Measurements from ENCODE around the gene UMAD1.
"Not testable (repeated sequence)": the region's sequence is repeated elsewhere in the genome, so short reads cannot be mapped to it uniquely, and the experiment has no call there.

The UMAD1 gene

DNA sequence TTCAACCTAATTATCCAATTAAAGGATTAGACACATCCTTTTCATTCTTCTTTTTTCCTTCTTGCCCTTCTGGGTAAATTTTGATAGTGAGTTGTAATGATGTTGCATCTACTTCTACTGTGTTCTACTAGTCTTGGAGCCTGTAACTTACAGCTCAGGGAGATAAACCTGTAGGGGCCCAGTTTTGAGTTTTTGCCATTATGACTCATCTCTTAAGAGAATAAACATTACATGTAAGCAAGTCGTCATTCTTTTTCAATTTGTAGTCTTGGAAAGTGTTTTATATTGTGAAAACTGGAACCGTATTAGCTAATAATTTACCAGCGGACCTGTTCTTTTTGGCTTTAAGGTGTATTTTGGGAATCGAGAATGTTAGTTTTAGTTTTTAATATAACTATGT is 167.6 kb downstream of the UMAD1 start:
- DNase-seq: no peak

DNA sequence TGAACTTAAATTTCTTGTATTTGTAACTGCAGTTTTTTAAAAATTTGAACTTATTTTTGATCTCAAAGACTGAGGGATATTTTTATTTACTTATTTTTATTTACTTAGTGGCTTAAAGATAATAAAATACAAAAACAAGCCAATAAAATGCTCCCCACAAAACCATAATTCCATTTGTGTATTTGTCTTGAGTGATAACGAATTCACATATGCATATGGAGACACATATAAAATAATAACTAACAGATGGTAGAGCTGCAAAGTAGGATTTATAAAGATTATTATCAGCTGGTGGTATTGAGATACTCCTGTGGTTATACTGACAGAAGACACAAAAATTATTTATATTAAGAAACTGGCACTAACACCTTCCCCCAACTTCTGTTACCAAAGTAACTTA is 168.1 kb downstream of the UMAD1 start:
- no peak for DNase-seq

DNA sequence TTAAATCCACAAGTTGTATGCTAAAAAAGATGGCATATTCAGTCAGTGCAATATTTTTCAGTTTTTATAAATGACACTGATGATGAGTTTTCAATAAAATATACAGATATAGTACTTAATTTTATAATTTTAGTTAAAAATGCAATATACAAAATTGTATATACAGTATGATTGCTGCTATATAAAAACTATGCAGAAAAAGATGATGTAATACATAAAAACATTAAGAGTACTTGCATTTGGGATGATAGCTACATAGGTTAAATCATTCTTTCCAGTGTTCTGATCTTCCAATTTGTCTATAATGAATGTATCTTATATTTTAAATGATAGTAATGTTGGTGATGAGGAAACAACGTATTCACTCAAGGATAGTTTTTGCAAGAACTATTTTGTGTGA is 169.8 kb downstream of the UMAD1 start:
- DNase-seq: no peak

DNA sequence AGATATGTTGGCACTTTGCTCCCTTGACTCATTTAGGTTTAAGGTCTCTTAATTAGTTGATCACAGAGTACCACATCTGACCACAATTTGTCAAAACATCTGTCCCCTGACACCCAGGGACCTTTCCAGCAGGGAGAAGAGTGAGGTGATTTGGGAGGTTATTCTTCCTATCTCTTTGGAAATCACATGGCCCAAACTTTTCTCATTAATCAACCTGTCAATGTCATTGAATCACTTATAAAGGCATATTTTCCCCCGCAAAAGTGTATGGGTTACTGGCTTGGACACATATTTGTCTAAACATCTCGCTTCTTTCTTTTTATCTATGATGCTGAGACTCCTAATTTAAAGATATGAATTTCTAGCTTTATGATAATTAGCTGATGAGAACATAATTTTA is 170.3 kb downstream of the UMAD1 start:
- no peak for DNase-seq

DNA sequence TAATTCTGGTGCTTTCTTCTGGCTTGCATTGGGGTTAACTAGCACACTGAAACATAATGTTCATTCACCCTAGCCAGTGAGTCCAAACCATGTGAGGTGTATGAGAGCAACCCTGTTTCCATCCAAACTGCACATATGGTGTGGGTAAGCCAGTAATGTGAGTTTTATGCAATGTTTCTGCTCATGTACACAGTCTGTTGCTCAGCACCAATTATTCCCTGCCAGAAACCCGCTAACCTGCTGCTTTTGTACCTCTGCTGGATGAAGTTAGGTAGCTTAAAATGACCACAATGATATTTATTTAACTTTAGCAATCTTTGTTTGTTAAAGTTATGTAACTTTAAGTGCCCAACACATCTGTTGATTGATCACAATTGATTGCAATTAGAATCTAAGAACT is 171.6 kb downstream of the UMAD1 start:
- DNase-seq: peak; percentile 5

DNA sequence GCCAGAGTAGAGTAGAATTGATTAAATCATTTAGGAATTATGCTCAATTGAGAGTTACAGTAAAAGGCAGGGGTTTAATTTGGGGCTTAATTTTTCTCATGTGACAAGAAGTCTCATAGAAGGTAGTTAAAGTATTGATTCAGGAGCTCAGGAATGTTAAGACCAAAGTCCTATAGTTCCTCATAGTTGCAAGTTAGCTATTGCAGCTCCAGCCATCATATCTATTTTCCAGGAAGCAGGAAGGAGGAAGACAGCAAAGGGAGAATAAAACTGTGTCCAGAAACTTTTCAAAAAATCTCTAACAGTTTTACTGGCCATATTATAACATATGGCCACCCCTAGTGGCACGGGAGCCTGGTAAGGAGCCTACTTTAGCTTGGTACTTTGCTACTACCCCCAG is 174.8 kb downstream of the UMAD1 start:
- no peak for DNase-seq

DNA sequence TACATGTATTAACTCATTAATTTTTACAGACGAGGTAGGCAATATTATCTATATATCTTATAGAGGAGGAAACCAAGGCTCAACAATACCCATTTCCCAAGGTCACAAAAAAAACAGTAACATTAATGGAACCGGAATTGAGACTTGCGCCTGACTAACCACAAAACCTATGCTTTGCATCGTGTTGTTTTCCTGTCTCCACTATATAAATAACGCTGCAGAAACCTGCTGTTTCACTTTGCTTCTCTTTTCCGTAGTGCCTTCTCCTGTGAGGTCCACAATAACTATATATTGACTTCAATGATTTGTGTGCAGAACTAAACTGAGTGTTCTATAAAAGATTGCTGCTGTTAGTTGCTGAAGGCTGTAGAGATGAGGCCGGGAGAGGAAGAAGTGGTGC is 175.5 kb downstream of the UMAD1 start:
- DNase-seq: peak; percentile 26

DNA sequence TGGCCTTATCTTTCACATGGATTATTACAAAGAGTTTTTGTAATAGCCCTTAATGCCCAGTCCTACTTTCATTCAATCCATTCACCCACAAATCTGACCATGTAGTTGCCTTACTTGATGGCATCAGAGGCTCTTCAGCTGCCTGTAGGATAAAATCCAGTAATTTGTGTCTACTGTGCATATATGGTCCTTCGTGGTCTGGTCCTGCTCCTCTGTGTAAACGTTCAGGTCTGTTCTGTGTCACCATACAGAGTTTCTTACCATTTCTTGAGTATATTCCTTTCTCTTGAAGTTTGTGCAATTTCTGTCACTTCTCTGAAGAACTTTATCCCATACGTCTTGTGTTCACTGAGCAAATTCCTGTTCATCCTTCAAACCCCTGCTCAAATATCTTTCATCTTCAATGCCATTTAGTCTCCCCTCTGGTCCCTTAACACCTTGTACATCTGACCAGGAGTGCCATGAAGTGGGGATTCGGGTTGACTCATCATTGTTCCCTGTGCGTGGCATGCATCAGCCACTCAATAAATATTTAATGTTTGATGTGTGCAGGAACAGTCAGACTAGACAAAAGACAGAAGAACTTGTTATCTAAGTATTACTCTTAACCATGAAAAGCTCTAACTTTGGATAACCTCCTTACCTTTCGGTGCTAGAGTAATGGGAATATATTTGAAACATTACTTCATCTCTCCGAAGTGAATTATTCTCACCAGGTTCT is 176.4 kb downstream of the UMAD1 start:
- no peak for DNase-seq

DNA sequence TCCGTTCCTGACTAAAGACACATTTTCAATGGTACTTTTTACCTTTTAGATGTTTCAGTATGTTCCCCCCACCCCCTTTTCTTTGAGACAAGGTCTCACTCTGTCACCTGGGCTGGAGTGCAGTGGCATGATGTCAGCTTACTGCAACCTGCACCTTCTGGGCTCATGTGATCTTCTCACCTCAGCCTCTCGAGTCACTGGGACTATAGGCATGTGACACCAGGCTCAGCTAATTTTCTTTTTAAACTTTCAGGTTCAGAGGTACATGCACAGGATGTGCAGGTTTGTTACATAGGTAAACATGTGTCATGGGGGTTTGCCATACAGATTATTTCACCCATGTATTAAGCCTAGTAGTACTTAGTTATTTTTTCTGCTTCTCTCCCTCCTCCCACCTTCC is 177.2 kb downstream of the UMAD1 start:
- DNase-seq: no peak

DNA sequence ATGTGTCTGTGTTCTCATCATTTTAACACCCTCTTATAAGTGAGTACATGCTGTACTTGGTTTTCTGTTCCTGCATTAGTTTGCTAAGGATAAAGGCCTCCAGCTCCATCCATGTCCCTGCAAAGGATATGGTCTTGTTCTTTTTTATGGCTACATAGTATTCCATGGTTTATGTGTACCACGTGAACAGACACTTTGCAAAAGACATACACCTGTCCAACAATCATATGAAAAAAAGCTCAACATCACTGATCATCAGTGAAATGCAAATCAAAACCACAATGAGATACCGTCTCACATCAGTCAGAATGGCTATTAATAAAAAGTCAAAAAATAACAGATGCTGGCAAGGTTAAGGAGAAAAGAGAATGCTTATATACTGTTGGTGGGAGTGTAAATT is 177.6 kb downstream of the UMAD1 start:
- DNase-seq: not testable (repeated sequence)

DNA sequence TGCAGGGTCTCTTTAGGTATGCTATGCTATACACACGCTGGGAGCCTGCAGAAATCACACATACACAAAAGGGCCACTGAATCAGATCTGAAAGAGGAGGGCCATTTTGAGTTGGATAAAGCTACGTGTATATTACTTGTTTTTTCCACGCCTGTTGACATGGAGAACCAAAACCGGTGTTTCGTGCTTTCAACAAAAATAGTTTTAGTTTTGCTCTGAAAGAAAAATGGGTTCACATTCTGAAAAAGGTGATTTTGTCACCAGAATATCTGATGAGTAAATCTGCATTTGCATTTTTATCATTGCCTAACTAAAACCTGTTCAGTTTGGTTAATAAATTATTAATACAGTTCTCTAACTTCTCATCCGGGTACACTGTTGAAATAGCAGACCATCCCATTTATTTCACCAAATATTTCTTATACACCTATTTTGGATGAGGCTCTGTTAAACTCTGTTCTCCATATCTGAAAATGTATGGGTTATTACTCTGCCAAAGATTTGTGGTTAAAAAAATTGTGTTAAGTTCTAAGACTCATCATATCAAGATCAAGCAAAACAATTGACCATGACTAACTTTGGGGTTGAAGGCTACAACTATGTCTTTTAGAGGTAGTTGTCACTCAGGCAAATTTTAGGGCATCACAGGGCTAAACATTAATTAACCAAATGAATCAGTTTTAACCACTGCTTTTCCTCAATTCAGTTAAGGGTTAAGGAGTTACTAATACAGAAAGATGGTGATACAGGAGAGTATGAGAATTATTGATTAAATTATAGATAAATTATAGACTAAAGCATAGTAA is 179.1 kb downstream of the UMAD1 start:
- DNase-seq: no peak

DNA sequence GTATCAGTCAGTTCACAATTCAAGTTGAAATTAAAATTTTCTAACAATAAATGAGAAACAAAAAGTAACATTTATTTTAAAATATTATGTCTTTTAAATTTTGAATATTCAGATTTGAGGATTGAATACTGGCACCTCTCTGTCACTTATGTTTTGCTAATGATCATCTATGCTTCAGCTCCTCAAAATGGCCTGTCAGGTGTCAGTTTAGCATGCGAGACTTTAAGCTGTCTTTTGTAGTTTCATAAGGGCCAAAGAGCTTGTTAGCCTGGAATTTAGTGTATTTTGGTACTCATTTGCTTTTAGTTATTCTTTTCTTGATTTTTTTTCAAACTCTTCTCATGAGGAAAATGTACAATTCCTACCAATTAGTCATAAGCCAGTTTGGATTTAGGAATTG is 179.9 kb downstream of the UMAD1 start:
- no peak for DNase-seq

DNA sequence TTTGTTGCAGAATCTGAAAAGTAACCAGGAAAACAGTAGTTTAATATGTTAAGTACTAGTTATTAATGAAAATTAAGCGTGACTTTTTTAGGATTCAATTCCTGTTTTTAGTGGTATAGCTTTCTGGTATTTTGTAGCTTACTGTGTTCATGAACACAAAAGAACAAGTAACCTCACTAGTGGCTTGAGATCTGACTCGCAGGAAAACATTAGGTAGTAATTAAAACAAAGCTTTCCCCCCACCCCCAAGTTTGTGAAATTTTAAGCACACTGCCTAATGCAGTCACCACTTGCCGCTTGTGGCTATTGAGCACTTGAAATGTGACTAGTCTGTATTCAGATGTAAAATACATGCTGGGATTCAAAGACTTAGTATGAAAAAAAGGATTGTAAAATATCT is 180.4 kb downstream of the UMAD1 start:
- DNase-seq: peak; percentile 59

DNA sequence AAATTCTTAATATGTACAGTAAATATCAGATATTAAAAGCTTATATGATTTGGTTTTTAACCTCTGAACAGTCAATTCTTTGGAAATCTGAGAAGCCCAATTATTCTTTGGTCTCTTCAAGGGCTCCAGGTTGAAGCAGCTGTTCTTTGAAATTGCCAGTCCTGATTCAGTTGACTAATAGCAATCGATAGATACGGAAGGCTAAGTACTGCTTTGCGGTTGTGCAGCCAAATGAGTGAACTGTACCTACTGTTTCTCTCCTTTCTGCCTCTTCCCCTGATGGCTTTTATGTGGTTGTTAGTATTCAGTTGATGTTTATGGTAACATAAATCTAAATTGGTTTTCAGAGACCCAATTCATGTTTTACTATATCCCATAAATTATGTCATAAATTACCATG is 181.0 kb downstream of the UMAD1 start:
- no peak for DNase-seq

DNA sequence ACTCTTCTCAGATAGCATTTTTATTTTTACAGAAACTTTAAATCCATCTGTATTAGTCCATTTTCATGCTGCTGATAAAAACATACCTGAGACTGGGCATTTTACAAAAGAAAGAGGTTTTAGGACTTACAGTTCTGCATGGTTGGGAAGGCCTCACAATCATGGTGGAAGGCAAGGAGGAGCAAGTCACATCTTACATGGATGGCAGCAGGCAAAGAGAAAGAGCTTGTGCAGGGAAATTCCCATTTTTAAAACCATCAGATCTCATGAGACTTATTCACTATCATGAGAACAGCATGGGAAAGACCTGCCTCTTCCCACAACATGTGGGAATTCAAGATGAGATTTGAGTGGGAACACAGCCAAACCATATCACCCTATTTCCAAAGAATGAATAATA is 184.7 kb downstream of the UMAD1 start:
- DNase-seq: not testable (repeated sequence)

DNA sequence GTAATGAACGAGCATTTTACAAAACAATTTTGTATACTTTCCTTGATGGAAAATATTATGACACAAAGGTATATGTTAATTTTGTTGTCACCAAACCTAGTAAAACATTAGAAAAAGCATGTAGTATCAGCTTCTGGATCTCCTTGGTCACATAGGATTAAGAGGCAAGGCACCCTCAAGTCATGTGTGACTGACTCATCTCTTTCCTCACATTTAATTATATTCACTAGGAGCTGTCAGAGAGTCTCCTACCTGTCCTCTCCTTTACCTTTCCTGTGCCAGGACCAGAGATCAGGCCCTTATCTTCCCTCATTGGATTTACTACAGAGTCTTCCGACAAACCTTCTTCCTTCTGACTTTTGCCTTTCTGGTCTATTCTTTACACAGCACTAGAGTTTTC is 189.1 kb downstream of the UMAD1 start:
- no peak for DNase-seq

DNA sequence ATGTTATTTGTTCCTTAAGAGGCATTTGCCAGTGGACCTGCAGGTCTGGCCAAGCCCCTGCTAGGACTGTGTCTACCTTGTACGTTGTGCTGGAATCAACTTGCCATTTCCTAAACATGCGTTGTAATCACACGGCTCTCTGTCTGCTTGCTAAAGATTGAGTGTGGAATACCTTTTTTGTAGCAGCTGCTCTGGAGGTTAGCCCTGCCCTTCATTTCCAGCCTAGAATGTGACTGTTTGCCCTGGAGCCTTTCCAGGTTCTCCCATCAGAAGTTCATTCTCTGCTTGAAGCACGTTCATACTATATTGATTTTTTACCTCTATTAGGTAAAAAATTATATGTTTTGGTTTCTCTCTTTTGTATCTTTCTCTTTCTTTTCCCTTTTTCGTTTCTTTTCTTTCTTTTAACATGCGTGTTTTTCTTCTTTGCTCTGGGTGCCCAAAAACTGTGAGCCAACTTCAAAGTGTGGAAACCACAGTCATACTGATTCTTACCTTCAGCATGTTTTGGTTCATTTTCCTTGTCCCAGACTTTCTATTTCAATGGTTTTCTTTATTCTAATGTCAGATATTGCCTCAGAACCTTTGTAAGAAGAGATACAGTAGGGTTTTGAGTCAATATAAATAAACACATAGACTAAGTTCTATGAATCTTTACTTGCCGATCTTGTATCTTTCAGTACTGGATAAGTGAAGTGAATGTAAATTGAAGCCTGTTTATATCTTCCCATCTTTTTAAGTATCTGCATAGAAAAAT is 189.7 kb downstream of the UMAD1 start:
- no peak for DNase-seq

DNA sequence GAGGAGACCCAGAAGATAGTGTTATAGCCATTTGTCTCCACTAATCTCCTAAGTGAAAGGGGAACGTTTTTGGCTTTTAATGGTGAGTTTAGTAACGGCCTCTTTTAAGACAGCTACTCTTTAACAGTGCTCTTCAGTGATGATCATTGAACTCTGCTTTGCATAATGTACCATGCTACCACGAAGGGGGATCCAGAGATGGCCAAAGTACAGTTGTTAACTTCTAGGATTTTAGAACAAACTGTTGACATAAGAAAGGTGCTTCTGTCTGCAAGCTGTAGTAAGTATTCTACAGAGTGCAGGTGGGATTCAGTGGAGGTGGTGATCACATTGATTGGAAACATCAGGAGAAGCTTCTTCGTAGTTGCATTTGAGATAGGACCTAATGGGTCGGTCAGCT is 192.0 kb downstream of the UMAD1 start:
- DNase-seq: no peak

DNA sequence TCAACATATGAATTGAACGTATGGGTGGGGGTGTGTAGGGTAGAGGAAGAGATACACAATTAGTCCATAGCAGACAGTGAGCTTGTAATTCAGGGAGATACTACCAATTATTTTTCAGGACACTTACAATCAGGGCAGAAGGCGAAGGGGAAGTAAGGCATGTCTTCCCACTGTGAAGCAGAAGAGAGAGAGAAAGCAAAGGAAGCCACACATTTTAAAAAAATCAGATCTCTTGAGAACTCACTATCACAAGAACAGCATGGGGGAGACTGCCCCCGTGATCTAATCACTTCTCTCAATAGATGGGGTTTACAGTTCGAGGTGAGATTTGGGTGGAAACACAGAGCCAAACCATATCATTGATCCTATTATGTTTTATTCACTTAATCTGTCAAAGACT is 194.2 kb downstream of the UMAD1 start:
- DNase-seq: peak; percentile 12

DNA sequence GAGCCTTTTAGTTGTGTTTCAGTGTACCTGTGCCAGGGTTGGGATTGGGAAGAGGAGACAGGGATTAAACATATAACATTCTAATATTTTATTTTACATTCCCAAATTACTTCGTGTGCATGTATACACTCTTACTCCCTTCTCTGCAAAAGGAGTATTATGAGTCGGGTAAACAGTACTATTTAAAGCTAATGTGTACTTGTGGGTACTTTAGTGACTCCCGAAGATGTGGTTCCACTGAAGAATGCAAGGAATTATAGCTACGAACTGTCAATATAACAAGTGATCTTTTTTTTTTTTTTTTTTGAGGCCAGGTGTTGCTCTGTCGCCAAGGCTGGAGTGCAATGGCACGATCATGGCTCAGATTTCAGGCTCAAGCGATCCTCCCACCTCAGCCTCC is 200.5 kb downstream of the UMAD1 start:
- DNase-seq: no peak

DNA sequence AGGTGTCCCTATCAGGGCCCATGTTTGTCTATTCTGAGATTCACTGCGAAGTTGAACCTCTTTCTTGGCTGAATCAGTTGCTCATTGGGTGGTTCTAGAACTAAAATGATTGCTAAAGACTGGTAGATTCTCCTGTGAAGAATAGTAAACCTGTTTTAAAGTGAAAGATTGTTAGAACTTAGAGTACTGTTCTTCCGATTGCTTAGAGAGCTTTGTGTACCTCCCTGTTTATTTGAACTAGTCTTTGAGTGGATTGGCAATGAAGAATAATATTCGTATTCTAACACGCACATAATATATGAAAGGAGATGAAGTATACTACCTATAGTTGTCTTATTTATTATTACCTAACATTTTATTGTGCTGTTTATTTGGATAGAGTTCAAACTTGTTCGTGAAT is 202.7 kb downstream of the UMAD1 start:
- DNase-seq: no peak

DNA sequence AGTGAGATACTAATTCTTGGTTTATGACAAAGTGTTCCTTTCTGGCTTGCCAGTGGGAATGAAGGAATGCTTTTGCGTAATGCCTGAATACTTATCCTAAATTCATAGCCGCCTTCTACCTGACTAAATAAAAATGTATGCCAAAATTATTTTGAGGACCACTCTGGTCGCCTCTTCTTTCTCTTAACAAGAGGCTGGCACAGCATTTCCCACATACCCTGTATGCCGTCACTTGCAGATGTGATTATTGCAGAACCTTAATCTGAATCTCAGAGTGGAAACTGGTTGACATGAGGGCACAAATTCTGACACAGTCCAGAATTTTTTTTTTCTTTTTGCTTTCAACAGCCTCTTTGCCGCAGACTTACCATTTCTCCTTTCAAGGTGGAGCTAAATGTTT is 203.4 kb downstream of the UMAD1 start:
- no peak for DNase-seq

DNA sequence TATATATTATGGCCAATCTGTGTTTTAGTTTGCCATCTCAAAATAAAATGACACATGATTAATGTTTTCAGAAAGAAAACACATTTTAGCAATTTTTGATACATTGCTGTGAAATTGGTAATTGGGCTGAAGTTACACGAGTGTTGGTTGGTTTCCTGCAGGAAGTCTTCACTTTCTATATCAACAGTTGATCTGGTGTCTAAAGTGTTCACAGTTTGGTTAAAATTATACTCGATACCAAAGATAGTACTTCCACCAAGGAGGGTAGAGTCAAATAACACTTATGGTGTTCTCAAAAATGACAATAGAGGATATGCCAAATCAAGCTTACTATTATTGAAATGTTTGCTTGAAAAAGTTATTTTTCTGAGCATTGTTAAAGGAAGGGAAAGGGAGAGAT is 207.7 kb downstream of the UMAD1 start:
- DNase-seq: no peak

DNA sequence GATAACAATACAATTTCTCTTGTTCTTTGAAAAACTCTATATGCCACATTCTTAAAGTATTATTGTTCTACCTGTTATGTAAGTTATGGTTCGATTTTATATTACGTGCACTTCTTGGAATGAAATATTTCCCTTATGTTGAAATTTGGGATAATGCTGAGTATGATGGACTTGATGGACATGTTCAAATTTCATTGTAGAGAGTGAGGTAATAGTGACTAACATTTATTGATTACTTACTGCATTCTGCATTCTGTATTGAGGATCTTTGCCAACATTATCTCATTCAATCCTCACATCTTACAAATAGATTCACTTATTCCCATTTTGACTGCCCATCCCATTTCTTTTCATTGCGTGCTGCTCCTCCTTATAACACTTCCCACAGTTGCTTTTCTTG is 208.3 kb downstream of the UMAD1 start:
- no peak for DNase-seq

Measured in MV-4-11 (cell line).